Stomach (tissue), 4 donors: Measurements from ENCODE around the gene RFTN1.

ENCODE experiments used
- CTCF ChIP-seq, 7 experiments: fragments of 450-650 bp in 4 of 7; fragments of 200-600 bp in 3 of 7; sonication (generic) in 3 of 7; IDR thresholded peaks; one replicate each; pipeline ENCODE4 v1.5.1; 2016 to 2019; ENCODE audit warnings: antibody characterized with exemption in 7 of 7, control low read depth in 2 of 7, mild to moderate bottlenecking in 1 of 7
- POLR2A ChIP-seq, 4 donors: fragments of 450-650 bp; IDR thresholded peaks; one replicate each; pipeline ENCODE4 v1.6.1; 2016; ENCODE audit warnings: antibody characterized with exemption in 4 of 4, control low read depth in 2 of 4, mild to moderate bottlenecking in 1 of 4, moderate library complexity in 1 of 4
- POLR2AphosphoS5 ChIP-seq, 3 donors: sonication (generic); formaldehyde crosslinking; IDR thresholded peaks; one replicate each; pipeline ENCODE4 v1.6.1; 2016; ENCODE audit warnings: antibody characterized with exemption in 3 of 3

GRCh38 chr3:16343101-16343500 lies 170.4 kb downstream of the RFTN1 start:
- TF ChIP-seq POLR2A (IDR thresholded peaks at IDR 0.05) (no peak), CTCF (IDR thresholded peaks at IDR 0.05) (no peak), POLR2AphosphoS5 (IDR thresholded peaks at IDR 0.05) (no peak)
